Fibroblast of the aortic adventitia (primary cell): Measurements from ENCODE around the gene FOSL1. TPM values are rescaled to one million over a fixed set of nuclear protein-coding genes. Genes with fewer than 3 reads are reported as not detected.

ENCODE experiments used
- DNase-seq: peaks from one replicate; pipeline ENCODE4 v3.0.0-alpha.2; 2010; ENCODE audit warnings: low read depth
- H3K4me3 ChIP-seq: 2 replicates; pipeline ENCODE4 v1.5.1; 2011; ENCODE audit warnings: low read depth, mild to moderate bottlenecking, control low read depth, low read length, moderate library complexity
- total RNA-seq: library from RNA; depleted of rRNA; stranded (reverse); fragments of >200 nt; gene quantifications from 2 replicates; pipeline ENCODE4 v1.2.3, GENCODE V29; 2012; ENCODE audit warnings: low replicate concordance
- TF ChIP-seq, protein P1 (sequence below): IDR thresholded peaks from 2 replicates; pipeline ENCODE4 v1.5.1; 2011; ENCODE audit warnings: mild to moderate bottlenecking, low read length, control low read depth, inconsistent platforms; ENCODE audit not compliant: insufficient read depth

Gene FOSL1
- total RNA-seq, 1 donor = 73.9 TPM

DNA sequence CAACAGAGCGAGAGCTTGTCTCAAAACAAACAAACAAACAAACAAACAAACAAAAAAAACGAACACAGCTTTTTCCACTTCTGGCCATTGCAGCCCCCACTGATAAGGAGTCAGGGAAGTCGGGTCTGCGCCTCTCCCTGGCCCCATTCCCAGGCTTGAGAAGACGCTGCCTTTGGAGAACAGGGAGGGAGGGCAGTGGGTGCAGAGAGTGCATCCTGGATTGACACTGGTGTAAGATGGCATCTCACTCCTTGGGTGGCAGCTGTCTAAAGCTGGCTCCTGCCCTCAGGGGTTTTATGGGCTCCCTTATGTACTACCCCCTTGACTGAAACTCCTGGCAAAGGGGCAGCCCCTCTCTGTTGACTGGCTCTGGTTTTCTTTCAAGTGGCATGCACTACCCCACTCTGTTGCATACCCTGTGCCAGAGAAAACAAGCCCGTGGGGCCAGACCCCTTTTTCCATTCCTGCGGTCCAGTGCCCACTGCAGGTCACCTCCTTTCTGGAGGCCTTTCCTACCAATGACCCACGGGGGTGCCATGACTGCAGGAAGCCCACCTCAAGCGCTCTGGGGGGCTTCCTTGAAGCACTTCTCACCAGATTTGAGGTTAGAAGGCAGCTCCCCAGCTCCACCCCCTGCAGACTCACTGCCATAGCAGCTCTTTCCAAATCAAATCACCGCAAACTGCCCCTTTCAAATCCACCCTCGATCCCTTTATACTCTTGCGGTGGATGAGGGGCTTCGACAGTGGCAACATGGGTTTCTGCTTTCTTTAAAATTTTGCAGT, 31.8 kb upstream of the FOSL1 start:
- no peak for DNase-seq
- TF ChIP-seq, protein P1, sequence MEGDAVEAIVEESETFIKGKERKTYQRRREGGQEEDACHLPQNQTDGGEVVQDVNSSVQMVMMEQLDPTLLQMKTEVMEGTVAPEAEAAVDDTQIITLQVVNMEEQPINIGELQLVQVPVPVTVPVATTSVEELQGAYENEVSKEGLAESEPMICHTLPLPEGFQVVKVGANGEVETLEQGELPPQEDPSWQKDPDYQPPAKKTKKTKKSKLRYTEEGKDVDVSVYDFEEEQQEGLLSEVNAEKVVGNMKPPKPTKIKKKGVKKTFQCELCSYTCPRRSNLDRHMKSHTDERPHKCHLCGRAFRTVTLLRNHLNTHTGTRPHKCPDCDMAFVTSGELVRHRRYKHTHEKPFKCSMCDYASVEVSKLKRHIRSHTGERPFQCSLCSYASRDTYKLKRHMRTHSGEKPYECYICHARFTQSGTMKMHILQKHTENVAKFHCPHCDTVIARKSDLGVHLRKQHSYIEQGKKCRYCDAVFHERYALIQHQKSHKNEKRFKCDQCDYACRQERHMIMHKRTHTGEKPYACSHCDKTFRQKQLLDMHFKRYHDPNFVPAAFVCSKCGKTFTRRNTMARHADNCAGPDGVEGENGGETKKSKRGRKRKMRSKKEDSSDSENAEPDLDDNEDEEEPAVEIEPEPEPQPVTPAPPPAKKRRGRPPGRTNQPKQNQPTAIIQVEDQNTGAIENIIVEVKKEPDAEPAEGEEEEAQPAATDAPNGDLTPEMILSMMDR = peak; percentile 5
- H3K4me3 ChIP-seq = no peak overlapping the region

DNA sequence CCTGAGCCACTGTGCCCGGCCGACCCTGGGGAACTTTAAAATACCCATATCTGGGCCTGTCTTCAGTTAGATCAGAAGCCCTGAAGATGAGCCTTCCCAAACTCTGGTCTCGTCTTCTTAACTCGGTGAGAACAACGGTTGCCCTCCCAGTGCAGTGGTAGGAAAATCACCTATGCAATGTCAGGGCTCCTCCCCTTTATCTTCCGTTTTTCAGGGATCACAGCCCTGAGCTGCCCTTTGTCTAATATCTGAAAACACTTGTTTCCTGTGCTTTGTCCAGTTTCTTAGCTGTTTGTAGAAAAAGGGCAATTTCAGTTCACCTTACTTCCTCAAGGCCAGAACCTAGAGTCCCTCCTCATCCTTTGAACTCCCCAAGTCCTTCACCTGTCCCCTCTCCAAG, 28.5 kb upstream of the FOSL1 start:
- no peak overlapping the region for H3K4me3 ChIP-seq
- TF ChIP-seq, protein P1 = no peak
- no peak for DNase-seq

DNA sequence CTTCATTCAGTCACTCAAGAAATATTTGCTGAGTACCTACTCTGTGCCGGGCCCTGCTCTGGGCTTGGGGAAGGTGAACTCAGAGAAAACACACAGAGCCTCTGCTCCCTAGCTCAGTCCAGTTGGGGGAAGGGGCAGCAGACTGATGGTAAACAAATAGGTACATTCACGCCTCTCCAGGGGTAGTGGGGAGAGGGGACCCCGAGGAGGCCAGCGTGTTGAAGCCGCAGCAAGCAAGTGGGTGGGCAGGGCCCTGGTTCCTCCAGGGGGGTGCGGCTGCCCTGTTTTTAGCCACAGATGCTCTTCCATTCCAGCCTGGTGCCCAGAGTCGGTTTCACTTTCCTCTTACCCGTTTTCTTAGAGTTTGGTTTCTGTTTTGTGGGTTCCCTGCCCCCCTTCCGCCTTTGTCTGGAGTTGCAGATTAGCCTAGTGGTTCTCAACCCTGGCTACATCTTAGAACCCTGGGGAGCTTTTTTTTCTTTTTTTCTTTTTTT, 27.8 kb upstream of the FOSL1 start:
- TF ChIP-seq, protein P1 = no peak
- no peak overlapping the region for H3K4me3 ChIP-seq
- DNase-seq = no peak

DNA sequence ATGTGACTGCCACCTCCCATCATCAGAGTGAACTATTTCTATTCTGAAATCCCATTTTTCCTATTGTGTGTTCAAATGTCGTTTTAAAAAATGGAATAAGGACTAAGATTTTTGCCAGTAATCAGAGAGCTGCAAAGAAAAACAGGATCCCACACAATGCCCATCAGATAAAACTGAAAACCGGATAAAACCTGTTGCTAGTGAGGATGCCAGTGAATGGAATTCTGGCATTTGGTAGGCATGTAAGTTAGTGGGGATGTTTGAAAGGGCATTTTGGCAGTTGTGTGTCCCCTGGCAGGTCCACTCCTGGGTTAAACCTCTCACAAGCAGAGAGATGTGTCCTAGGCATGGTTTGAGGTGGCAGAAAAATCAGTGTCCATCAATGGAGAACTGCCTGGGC, 25.2 kb upstream of the FOSL1 start:
- no peak overlapping the region for H3K4me3 ChIP-seq
- DNase-seq = no peak
- TF ChIP-seq, protein P1 = no peak

DNA sequence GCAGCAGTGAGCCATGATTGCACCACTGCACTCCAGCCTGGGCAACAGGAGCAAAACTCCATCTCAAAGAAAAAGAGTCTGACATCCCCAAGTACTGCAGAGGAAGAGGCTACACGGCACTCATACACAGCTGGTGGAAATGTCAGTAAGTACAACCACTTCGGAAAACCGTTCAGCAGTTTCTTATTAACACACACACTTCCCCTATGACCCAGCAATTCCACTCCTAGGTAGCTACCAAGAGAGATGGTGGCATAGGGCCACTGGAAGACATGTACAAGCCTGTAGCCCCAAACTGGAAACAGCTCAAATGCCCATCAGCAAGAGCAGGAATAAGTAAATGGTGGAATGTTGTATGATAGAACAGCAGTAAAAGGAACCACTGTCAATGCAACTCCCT, 22.4 kb upstream of the FOSL1 start:
- no peak for DNase-seq
- TF ChIP-seq, protein P1 = no peak
- H3K4me3 ChIP-seq = no peak overlapping the region

DNA sequence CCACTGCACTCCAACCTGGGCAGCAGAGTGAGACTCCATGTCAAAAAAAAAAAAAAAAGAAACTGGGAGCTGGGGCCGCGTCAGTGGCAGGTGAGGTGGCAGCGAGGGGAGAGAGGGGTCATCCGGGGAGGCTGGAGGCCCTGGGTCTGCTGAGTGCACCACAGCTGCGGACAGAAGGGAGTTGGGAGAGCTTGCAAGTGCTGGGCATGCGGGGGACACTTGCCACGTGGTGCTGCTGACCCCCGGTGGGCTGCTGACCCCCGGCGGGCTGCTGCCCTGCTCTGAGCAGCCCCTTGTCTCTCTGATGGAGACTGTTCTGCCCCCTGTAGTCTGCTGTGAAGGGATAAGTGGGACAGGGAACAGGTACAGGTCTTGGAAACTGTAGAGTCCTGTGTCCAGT, 21.7 kb upstream of the FOSL1 start:
- no peak overlapping the region for H3K4me3 ChIP-seq
- DNase-seq = no peak
- TF ChIP-seq, protein P1 = no peak
